H9 (cell line): ENCODE measurements around the gene CACTIN. TPM values are rescaled to one million over a fixed set of nuclear protein-coding genes. Genes with fewer than 3 reads are reported as not detected.

ENCODE experiments used
- DNase-seq: peaks from one replicate; pipeline ENCODE4 v3.0.0-alpha.2; 2017
- H2AFZ ChIP-seq: one replicate; pipeline ENCODE4 v1.6.1; 2013; ENCODE audit warnings: mild to moderate bottlenecking, low read length, control low read depth, moderate library complexity
- H2AK5ac ChIP-seq: 2 replicates; pipeline ENCODE4 v1.6.1; 2013; ENCODE audit warnings: low read length, control low read depth, mixed read lengths; ENCODE audit not compliant: insufficient read length
- H2BK120ac ChIP-seq: one replicate; pipeline ENCODE4 v1.6.1; 2013; ENCODE audit warnings: low read depth, mild to moderate bottlenecking, low read length, control low read depth, inconsistent platforms; ENCODE audit not compliant: poor library complexity, severe bottlenecking
- H2BK12ac ChIP-seq: 2 replicates; pipeline ENCODE4 v1.6.1; 2013; ENCODE audit warnings: low read length, control low read depth, mixed read lengths, low read depth; ENCODE audit not compliant: insufficient read length
- H2BK15ac ChIP-seq: 2 replicates; pipeline ENCODE4 v1.6.1; 2013; ENCODE audit warnings: low read depth, low read length, control low read depth
- H2BK20ac ChIP-seq: one replicate; pipeline ENCODE4 v1.6.1; 2013; ENCODE audit warnings: low read depth, mild to moderate bottlenecking, low read length, control low read depth, inconsistent platforms; ENCODE audit not compliant: poor library complexity, severe bottlenecking
- H2BK5ac ChIP-seq: 2 replicates; pipeline ENCODE4 v1.6.1; 2013; ENCODE audit warnings: low read length, control low read depth, mixed read lengths; ENCODE audit not compliant: insufficient read length
- H3K14ac ChIP-seq: 2 replicates; pipeline ENCODE4 v1.6.1; 2013; ENCODE audit warnings: low read length, control low read depth; ENCODE audit not compliant: insufficient read depth
- H3K18ac ChIP-seq: 2 replicates; pipeline ENCODE4 v1.6.1; 2013; ENCODE audit warnings: low read depth, mild to moderate bottlenecking, mixed read lengths, low read length, control low read depth; ENCODE audit not compliant: insufficient read length
- H3K23ac ChIP-seq: 2 replicates; pipeline ENCODE4 v1.6.1; 2013; ENCODE audit warnings: low read length, control low read depth, mixed read lengths, low read depth; ENCODE audit not compliant: insufficient read length
- H3K23me2 ChIP-seq: 2 replicates; pipeline ENCODE4 v1.6.1; 2013; ENCODE audit warnings: low read depth, mild to moderate bottlenecking, mixed read lengths, low read length, control low read depth; ENCODE audit not compliant: insufficient read length, poor library complexity, severe bottlenecking
- H3K27ac ChIP-seq: 2 replicates; pipeline ENCODE4 v1.5.1; 2013; ENCODE audit warnings: low read length, control low read depth, mixed read lengths, low read depth; ENCODE audit not compliant: insufficient read length
- H3K27me3 ChIP-seq: 2 replicates; pipeline ENCODE4 v1.6.1; 2013; ENCODE audit warnings: low read length, control low read depth, inconsistent platforms; ENCODE audit not compliant: insufficient read depth
- H3K4ac ChIP-seq: 2 replicates; pipeline ENCODE4 v1.6.1; 2013; ENCODE audit warnings: low read depth, mild to moderate bottlenecking, control low read depth, inconsistent platforms, low read length, moderate library complexity
- H3K4me1 ChIP-seq: 2 replicates; pipeline ENCODE4 v1.6.1; 2013; ENCODE audit warnings: low read length, control low read depth, inconsistent platforms; ENCODE audit not compliant: insufficient read depth
- H3K4me2 ChIP-seq: 2 replicates; pipeline ENCODE4 v1.6.1; 2013; ENCODE audit warnings: low read length, control low read depth, mixed read lengths; ENCODE audit not compliant: insufficient read length, insufficient read depth
- H3K56ac ChIP-seq: 2 replicates; pipeline ENCODE4 v1.6.1; 2013; ENCODE audit warnings: low read depth, mild to moderate bottlenecking, mixed read lengths, low read length, control low read depth; ENCODE audit not compliant: insufficient read length
- H3K79me1 ChIP-seq: 2 replicates; pipeline ENCODE4 v1.6.1; 2013; ENCODE audit warnings: low read depth, mild to moderate bottlenecking, moderate library complexity, low read length, control low read depth, inconsistent platforms; ENCODE audit not compliant: insufficient read depth, poor library complexity, severe bottlenecking
- H3K79me2 ChIP-seq: 2 replicates; pipeline ENCODE4 v1.6.1; 2013; ENCODE audit warnings: low read length, control low read depth, inconsistent platforms; ENCODE audit not compliant: insufficient read depth
- H3K9ac ChIP-seq: 2 replicates; pipeline ENCODE4 v1.6.1; 2013; ENCODE audit warnings: low read length, control low read depth, mixed read lengths; ENCODE audit not compliant: insufficient read length; ENCODE audit errors: extremely low read depth
- H3K9me3 ChIP-seq: one replicate; pipeline ENCODE4 v1.6.1; 2013; ENCODE audit warnings: low read depth, low read length, inconsistent platforms; ENCODE audit not compliant: control insufficient read depth
- H3T11ph ChIP-seq: one replicate; pipeline ENCODE4 v1.6.1; 2013; ENCODE audit warnings: mild to moderate bottlenecking, low read length, control low read depth, inconsistent platforms
- H4K20me1 ChIP-seq: one replicate; pipeline ENCODE4 v1.6.1; 2013; ENCODE audit not compliant: control insufficient read depth, insufficient read length, insufficient read depth
- H4K5ac ChIP-seq: 2 replicates; pipeline ENCODE4 v1.6.1; 2013; ENCODE audit warnings: low read depth, mild to moderate bottlenecking, mixed read lengths, low read length, control low read depth; ENCODE audit not compliant: insufficient read length
- H4K8ac ChIP-seq: replicated peaks from 2 replicates; pipeline ENCODE4 v1.6.1; 2013; ENCODE audit warnings: low read length, control low read depth, mixed read lengths, low read depth; ENCODE audit not compliant: insufficient read length
- H4K91ac ChIP-seq: 2 replicates; pipeline ENCODE4 v1.6.1; 2013; ENCODE audit warnings: low read depth, mild to moderate bottlenecking, moderate library complexity, mixed read lengths, low read length, control low read depth; ENCODE audit not compliant: insufficient read length
- H3K27ac Mint-ChIP-seq, 3 experiments: 2 replicates in 2 of 3; 3 replicates in 1 of 3; pipeline ENCODE4 v1.8.0; 2020 to 2021; ENCODE audit warnings: mixed read lengths in 3 of 3, mild to moderate bottlenecking in 1 of 3, moderate library complexity in 1 of 3
- H3K27me3 Mint-ChIP-seq: 2 replicates; pipeline ENCODE4 v1.8.0; 2021; ENCODE audit warnings: low read depth, mild to moderate bottlenecking, moderate library complexity, mixed read lengths
- H3K36me3 Mint-ChIP-seq, 3 experiments: 2 replicates in 2 of 3; 3 replicates in 1 of 3; pipeline ENCODE4 v1.8.0; 2020 to 2021; ENCODE audit warnings: low read depth in 3 of 3, mixed read lengths in 3 of 3; ENCODE audit not compliant: insufficient read depth in 1 of 3
- H3K4me1 Mint-ChIP-seq, 2 experiments: 2 replicates each; pipeline ENCODE4 v1.8.0; 2020; ENCODE audit warnings: mixed read lengths in 2 of 2
- H3K4me3 Mint-ChIP-seq, 2 experiments: 2 replicates in 1 of 2; 3 replicates in 1 of 2; pipeline ENCODE4 v1.8.0; 2020 to 2021; ENCODE audit warnings: mild to moderate bottlenecking in 2 of 2, mixed read lengths in 2 of 2, moderate library complexity in 1 of 2
- H3K9me3 Mint-ChIP-seq, 2 experiments: 2 replicates in 1 of 2; 3 replicates in 1 of 2; pipeline ENCODE4 v1.8.0; 2020; ENCODE audit warnings: mild to moderate bottlenecking in 2 of 2, mixed read lengths in 2 of 2, moderate library complexity in 1 of 2
- WGBS: extraction: QIAGEN DNeasy Blood & Tissue Kit; methylation state at CpG from one replicate; pipeline ENCODE4 v1.1.7; 2013; ENCODE audit warnings: missing lambda C conversion rate, low lambda C conversion rate, mixed read lengths; ENCODE audit not compliant: insufficient read length; ENCODE audit errors: extremely low coverage; 5-methylcytosine and 5-hydroxymethylcytosine counted together
- total RNA-seq: library from RNA; stranded (reverse); gene quantifications from 2 replicates; pipeline ENCODE4 v1.2.1, GENCODE V29; 2021
- TF ChIP-seq, protein P1 (sequence below): fragments of 200-600 bp; sonication (generic); conservative IDR thresholded peaks from 3 replicates; pipeline ENCODE4 v1.8.0; 2021; ENCODE audit warnings: antibody characterized with exemption, mild to moderate bottlenecking

CACTIN gene
- total RNA-seq, 1 experiment from 2014 or later, result 37.3 TPM

- no peak overlapping the region for H3K56ac ChIP-seq
- no peak overlapping the region for H3T11ph ChIP-seq
- H4K91ac ChIP-seq, result no peak overlapping the region
- no peak overlapping the region for H3K23ac ChIP-seq
- H3K4me1 ChIP-seq, result no peaks in the 10 kb centered on the region
- no peaks in the 10 kb centered on the region for H3K27me3 ChIP-seq
- Mint-ChIP-seq H3K4me1 (peaks cover 13 to 24% of the 10 kb centered on the region in 2 experiments), H3K9me3 (no peaks in the 10 kb centered on the region; a peak in 1 of 5 replicates), H3K36me3 (peaks cover 8 to 10% (median 9%) of the 10 kb centered on the region in 3 experiments), H3K27ac (no peak overlapping the region), H3K27me3 (peaks cover 6% of the 10 kb centered on the region), H3K4me3 (peak overlapping the region; percentile 73 to 87)
- TF ChIP-seq, protein P1, sequence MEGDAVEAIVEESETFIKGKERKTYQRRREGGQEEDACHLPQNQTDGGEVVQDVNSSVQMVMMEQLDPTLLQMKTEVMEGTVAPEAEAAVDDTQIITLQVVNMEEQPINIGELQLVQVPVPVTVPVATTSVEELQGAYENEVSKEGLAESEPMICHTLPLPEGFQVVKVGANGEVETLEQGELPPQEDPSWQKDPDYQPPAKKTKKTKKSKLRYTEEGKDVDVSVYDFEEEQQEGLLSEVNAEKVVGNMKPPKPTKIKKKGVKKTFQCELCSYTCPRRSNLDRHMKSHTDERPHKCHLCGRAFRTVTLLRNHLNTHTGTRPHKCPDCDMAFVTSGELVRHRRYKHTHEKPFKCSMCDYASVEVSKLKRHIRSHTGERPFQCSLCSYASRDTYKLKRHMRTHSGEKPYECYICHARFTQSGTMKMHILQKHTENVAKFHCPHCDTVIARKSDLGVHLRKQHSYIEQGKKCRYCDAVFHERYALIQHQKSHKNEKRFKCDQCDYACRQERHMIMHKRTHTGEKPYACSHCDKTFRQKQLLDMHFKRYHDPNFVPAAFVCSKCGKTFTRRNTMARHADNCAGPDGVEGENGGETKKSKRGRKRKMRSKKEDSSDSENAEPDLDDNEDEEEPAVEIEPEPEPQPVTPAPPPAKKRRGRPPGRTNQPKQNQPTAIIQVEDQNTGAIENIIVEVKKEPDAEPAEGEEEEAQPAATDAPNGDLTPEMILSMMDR, result no peak
- no peaks in the 10 kb centered on the region for H3K79me1 ChIP-seq
- no peak overlapping the region for H2BK15ac ChIP-seq
- H2BK20ac ChIP-seq, result no peak overlapping the region
- no peaks in the 10 kb centered on the region for H3K79me2 ChIP-seq
- H3K4me2 ChIP-seq, result peak overlapping the region; percentile 61
- H3K18ac ChIP-seq, result peak overlapping the region; percentile 38
- H3K4ac ChIP-seq, result no peak overlapping the region
- no peak overlapping the region for H2BK120ac ChIP-seq
- no peaks in the 10 kb centered on the region for H4K20me1 ChIP-seq
- no CpG with 5 or more reads among the region's 60 CpGs for WGBS
- no peak overlapping the region for H2BK12ac ChIP-seq
- DNase-seq, result no peak
- H2AFZ ChIP-seq, result no peak overlapping the region
- H3K9ac ChIP-seq, result peak overlapping the region; percentile 4
- H4K5ac ChIP-seq, result no peak overlapping the region
- no peak overlapping the region for H3K14ac ChIP-seq
- H2AK5ac ChIP-seq, result no peak overlapping the region
- peaks cover 9% of the 10 kb centered on the region for H3K23me2 ChIP-seq
- H3K27ac ChIP-seq, result no peak overlapping the region
- H2BK5ac ChIP-seq, result no peak overlapping the region
- H4K8ac ChIP-seq, result no peak overlapping the region
- H3K9me3 ChIP-seq, result no peaks in the 10 kb centered on the region
Measured at GRCh38 chr19:3573162-3573857, 53.3 kb downstream of the CACTIN start.
